Uterus (tissue), 4 donors: Measurements from ENCODE around the gene ZCCHC8. TPM values are rescaled to one million over a fixed set of nuclear protein-coding genes. Genes with fewer than 3 reads are reported as not detected.

Source experiments
- DNase-seq, 2 donors: peaks; one replicate each; pipeline ENCODE4 v3.0.0-alpha.2; 2019 to 2020
- H3K27ac ChIP-seq, 2 donors: fragments of 200-600 bp; sonication (generic); 1 replicate in 1 of 2; 2 replicates in 1 of 2; pipeline ENCODE4 v1.5.1; 2016 to 2018
- H3K27me3 ChIP-seq, 2 donors: fragments of 200-600 bp; sonication (generic); one replicate each; pipeline ENCODE4 v1.5.1; 2018 to 2019; ENCODE audit warnings: control low read depth in 1 of 2
- H3K36me3 ChIP-seq, 2 donors: fragments of 200-600 bp; sonication (generic); one replicate each; pipeline ENCODE4 v1.5.1; 2019; ENCODE audit warnings: control low read depth in 1 of 2
- H3K4me1 ChIP-seq, 2 donors: fragments of 200-600 bp; sonication (generic); one replicate each; pipeline ENCODE4 v1.5.1; 2018 to 2019; ENCODE audit warnings: control low read depth in 1 of 2
- H3K4me3 ChIP-seq, 2 donors: fragments of 200-600 bp; sonication (generic); 1 replicate in 1 of 2; 2 replicates in 1 of 2; pipeline ENCODE4 v1.5.1; 2018 to 2019; ENCODE audit warnings: mild to moderate bottlenecking in 1 of 2
- H3K9me3 ChIP-seq, 2 donors: fragments of 200-600 bp; sonication (generic); one replicate each; pipeline ENCODE4 v1.5.1; 2019; ENCODE audit warnings: control low read depth in 1 of 2
- CTCF ChIP-seq, 4 experiments: fragments of 200-600 bp in 2 of 4; fragments of 450-650 bp in 2 of 4; sonication (generic) in 2 of 4; IDR thresholded peaks; one replicate each; pipeline ENCODE4 v1.5.1; 2016 to 2019; ENCODE audit warnings: antibody characterized with exemption in 4 of 4, mild to moderate bottlenecking in 2 of 4, moderate library complexity in 1 of 4
- POLR2A ChIP-seq, 2 donors: fragments of 450-650 bp; IDR thresholded peaks; one replicate each; pipeline ENCODE4 v1.6.1; 2016; ENCODE audit warnings: antibody characterized with exemption in 2 of 2, mild to moderate bottlenecking in 1 of 2, moderate library complexity in 1 of 2
- intact Hi-C: fragments of 100-400 bp; cut with DNase I; formaldehyde crosslinking; loops from one replicate; pipeline ENCODE4 v1.15.1; 2023; ENCODE audit warnings: low total_unique reads
- total RNA-seq, 4 donors: library from RNA; depleted of rRNA in 3 of 4; stranded (reverse); fragments of >200 nt in 3 of 4; gene quantifications; one replicate each; pipeline versions ENCODE4 v1.1.0 to v1.2.4, GENCODE V29; 2014 to 2023
- donor health status: DM: yes; HTN: yes; CAD: no.

The ZCCHC8 gene
- total RNA-seq, 4 donors from 2014 or later, result 13.5 to 43.3 (median 25.8) TPM

- no peak for TF ChIP-seq CTCF (IDR thresholded peaks at IDR 0.05)
- TF ChIP-seq POLR2A (IDR thresholded peaks at IDR 0.05), result no peak
- intact Hi-C loops, result no loop called here
- no peak for DNase-seq
- Histone ChIP-seq H3K36me3 (no peaks in the 10 kb centered on the region), H3K4me1 (no peaks in the 10 kb centered on the region), H3K27me3 (no peaks in the 10 kb centered on the region), H3K27ac (no peak overlapping the region), H3K4me3 (no peak overlapping the region), H3K9me3 (no peaks in the 10 kb centered on the region)
These were observed 3.3 kb upstream of the ZCCHC8 start for GRCh38 chr12:122503783-122504590.

- Histone ChIP-seq H3K4me3 (no peak overlapping the region), H3K36me3 (no peaks in the 10 kb centered on the region), H3K27me3 (no peaks in the 10 kb centered on the region), H3K27ac (no peak overlapping the region), H3K9me3 (no peaks in the 10 kb centered on the region), H3K4me1 (peaks cover 0 to 3% of the 10 kb centered on the region in 2 donors)
- intact Hi-C loops, result no loop called here
- no peak for DNase-seq
- TF ChIP-seq POLR2A (IDR thresholded peaks at IDR 0.05) (no peak), CTCF (IDR thresholded peaks at IDR 0.05) (no peak)
These were observed 2.5 kb upstream of the ZCCHC8 start for GRCh38 chr12:122503147-122503751.

- peak overlapping the region; percentile 91 to 94 for H3K27ac ChIP-seq
- TF ChIP-seq POLR2A (IDR thresholded peaks at IDR 0.05), result no peak
- no peak for TF ChIP-seq CTCF (IDR thresholded peaks at IDR 0.05)
- no peaks in the 10 kb centered on the region for H3K36me3 ChIP-seq
- H3K4me3 ChIP-seq, result peak overlapping the region in 1 of 2 donors; percentile 80
- no peak for DNase-seq
- H3K27me3 ChIP-seq, result no peaks in the 10 kb centered on the region
- H3K4me1 ChIP-seq, result peaks cover 0 to 3% of the 10 kb centered on the region in 2 donors
- intact Hi-C loops, result no loop called here
- H3K9me3 ChIP-seq, result no peaks in the 10 kb centered on the region
These were observed 807 bp upstream of the ZCCHC8 start for GRCh38 chr12:122501489-122501989.

GRCh38 chr12:122499991-122500684, 594 bp downstream of the ZCCHC8 start:
- peak; percentile 47 to 56 for DNase-seq
- Histone ChIP-seq H3K36me3 (no peaks in the 10 kb centered on the region), H3K27me3 (no peaks in the 10 kb centered on the region), H3K4me1 (peaks cover 0 to 3% of the 10 kb centered on the region in 2 donors), H3K9me3 (no peaks in the 10 kb centered on the region), H3K27ac (peak overlapping the region; percentile 91 to 94), H3K4me3 (peak overlapping the region; percentile 49 to 80)
- TF ChIP-seq CTCF (IDR thresholded peaks at IDR 0.05), result no peak
- TF ChIP-seq POLR2A (IDR thresholded peaks at IDR 0.05), result no peak
- intact Hi-C loops, result no loop called here
